GM19372 (cell line): ENCODE data around the gene PSORS1C2.

ENCODE experiments used
- ATAC-seq: cut with Tn5 transposase; IDR thresholded peaks from one replicate; pipeline ENCODE4 v1.9.1; 2021; ENCODE audit warnings: mild to moderate bottlenecking, low read depth, moderate library complexity; ENCODE audit not compliant: unreplicated experiment

The PSORS1C2 gene

GRCh38 chr6:31115941-31116560 lies 22.8 kb downstream of the PSORS1C2 start:
- no peak for ATAC-seq

GRCh38 chr6:31114970-31115849 lies 23.7 kb downstream of the PSORS1C2 start:
- no peak for ATAC-seq

- no peak for ATAC-seq
These were observed 24.4 kb downstream of the PSORS1C2 start, which contains the start of gene PSORS1C1 for GRCh38 chr6:31114541-31114878. TSS of gene PSORS1C1 (plus strand) at chr6:31114800. CDS start at chr6:31129633, 14,833 bp downstream.

GRCh38 chr6:31113861-31114540 lies 24.9 kb downstream of the PSORS1C2 start:
- no peak for ATAC-seq

- no peak for ATAC-seq
These were observed 26.4 kb downstream of the PSORS1C2 start, which contains the start of gene C6orf15 for GRCh38 chr6:31112478-31112877. TSS of gene C6orf15 (minus strand) at chr6:31112575. CDS start at chr6:31112555, 20 bp downstream.

- no peak for ATAC-seq
These were observed 27.2 kb downstream of the PSORS1C2 start for GRCh38 chr6:31111712-31112111.

GRCh38 chr6:31110825-31111582 lies 27.9 kb downstream of the PSORS1C2 start:
- ATAC-seq = no peak

- ATAC-seq = no peak
These were observed 31.8 kb downstream of the PSORS1C2 start for GRCh38 chr6:31107052-31107451.

GRCh38 chr6:31103136-31103535 lies 35.7 kb downstream of the PSORS1C2 start:
- ATAC-seq = no peak

GRCh38 chr6:31098449-31098938 lies 40.4 kb downstream of the PSORS1C2 start:
- ATAC-seq = no peak

- ATAC-seq = no peak
These were observed 42.2 kb downstream of the PSORS1C2 start for GRCh38 chr6:31096656-31097055.

GRCh38 chr6:31096215-31096614 lies 42.7 kb downstream of the PSORS1C2 start:
- ATAC-seq = no peak

GRCh38 chr6:31094389-31094881 lies 44.4 kb downstream of the PSORS1C2 start:
- no peak for ATAC-seq

GRCh38 chr6:31092769-31093505 lies 45.9 kb downstream of the PSORS1C2 start:
- no peak for ATAC-seq

GRCh38 chr6:31092238-31092637 lies 46.6 kb downstream of the PSORS1C2 start:
- no peak for ATAC-seq

- ATAC-seq = no peak
These were observed 47.2 kb downstream of the PSORS1C2 start for GRCh38 chr6:31091680-31092079.

GRCh38 chr6:31090973-31091364 lies 47.9 kb downstream of the PSORS1C2 start:
- ATAC-seq = no peak

GRCh38 chr6:31090275-31090972 lies 48.4 kb downstream of the PSORS1C2 start:
- ATAC-seq = no peak
